ENCODE data around the gene SUGT1. TPM values are rescaled to one million over a fixed set of nuclear protein-coding genes. Genes with fewer than 3 reads are reported as not detected.
A peak's percentile ranks its signal among the peaks of the same experiment; 100 is the strongest.

Gene SUGT1
- total and polyA plus RNA-seq, 10 of the 15 experiments (the other 5 are each of a cell fraction or from before 2014, with no cell fraction given) = 46.7 to 122 (median 77.3) TPM

- TF ChIP-seq REST (IDR thresholded peaks at IDR 0.05; ENCODE audit: low read depth, low read length) = peak; percentile 10; the same call in 1 of the 2 replicates
- peak; percentile 58 for TF ChIP-seq NKRF (conservative IDR thresholded peaks at IDR 0.05)
- peak; percentile 82 for TF ChIP-seq POLR2AphosphoS2 (IDR thresholded peaks at IDR 0.05; ENCODE audit: low read depth, low read length)
- TF ChIP-seq TCF3 (IDR thresholded peaks at IDR 0.05; ENCODE audit: borderline replicate concordance, insufficient read depth, low read depth, low read length) = peak; percentile 72; the same call in 1 of the 2 replicates
- TF ChIP-seq DPF2 (IDR thresholded peaks at IDR 0.05) = peak; percentile 67; the same call in 1 of the 2 replicates
- no peak for TF ChIP-seq NFXL1 (IDR thresholded peaks at IDR 0.05; ENCODE audit: borderline replicate concordance)
- TF ChIP-seq EGR1 (IDR thresholded peaks at IDR 0.05; ENCODE audit: borderline replicate concordance in 1 of 2, low read depth in 2 of 2, low read length in 2 of 2) = peak; percentile 36 to 77
- peak; percentile 67 for TF ChIP-seq E2F8 (IDR thresholded peaks at IDR 0.05; ENCODE audit: low read depth, partially characterized antibody)
- TF ChIP-seq KDM1A (IDR thresholded peaks at IDR 0.05; ENCODE audit: borderline replicate concordance) = no peak
- TF ChIP-seq BRCA1 (IDR thresholded peaks at IDR 0.05; ENCODE audit: low read depth, low read length) = peak; percentile 52; the same call in 1 of the 2 replicates
- peak; percentile 49; the same call in 1 of the 2 replicates for TF ChIP-seq BACH1 (IDR thresholded peaks at IDR 0.05; ENCODE audit: borderline replicate concordance)
- peak; percentile 48 for TF ChIP-seq SKIL (IDR thresholded peaks at IDR 0.05; ENCODE audit: low read depth, poor library complexity, severe bottlenecking)
Measured at GRCh38 chr13:52652196-52652979, at the start of gene SUGT1 (continued).

Data from GM12878 (cell line).